IPS-NIHi7 (cell line): ENCODE data around the gene NOL4L.

Source experiments
- DNase-seq: peaks from one replicate; pipeline ENCODE4 v3.0.0; 2012; ENCODE audit warnings: mixed read lengths; ENCODE audit errors: extremely low spot score

The NOL4L gene

GRCh38 chr20:32447136-32448027, 137.8 kb downstream of the NOL4L start:
- no peak for DNase-seq

- DNase-seq: no peak
Observed at GRCh38 chr20:32446301-32447100, 138.6 kb downstream of the NOL4L start.

- no peak for DNase-seq
Observed at GRCh38 chr20:32445539-32446273, 139.4 kb downstream of the NOL4L start.

GRCh38 chr20:32444474-32445220, 140.5 kb downstream of the NOL4L start:
- no peak for DNase-seq

- DNase-seq: no peak
Observed at GRCh38 chr20:32443386-32443974, 141.7 kb downstream of the NOL4L start.

GRCh38 chr20:32442630-32443373, 142.3 kb downstream of the NOL4L start:
- no peak for DNase-seq

GRCh38 chr20:32441638-32442037, 143.5 kb downstream of the NOL4L start:
- DNase-seq: no peak

- no peak for DNase-seq
Observed at GRCh38 chr20:32440758-32441078, 144.4 kb downstream of the NOL4L start.

- no peak for DNase-seq
Observed at GRCh38 chr20:32440069-32440757, 144.9 kb downstream of the NOL4L start.

GRCh38 chr20:32439132-32439829, 145.9 kb downstream of the NOL4L start:
- DNase-seq: no peak

- DNase-seq: no peak
Observed at GRCh38 chr20:32438331-32438858, 146.7 kb downstream of the NOL4L start.

GRCh38 chr20:32437391-32438074, 147.6 kb downstream of the NOL4L start:
- DNase-seq: no peak

GRCh38 chr20:32436968-32437367, 148.2 kb downstream of the NOL4L start:
- DNase-seq: no peak

- no peak for DNase-seq
Observed at GRCh38 chr20:32436142-32436861, 148.8 kb downstream of the NOL4L start.

- DNase-seq: no peak
Observed at GRCh38 chr20:32435449-32436107, 149.6 kb downstream of the NOL4L start.

GRCh38 chr20:32434434-32434833, 150.7 kb downstream of the NOL4L start:
- no peak for DNase-seq
